GM19395 (cell line): Measurements from ENCODE around the gene PRMT2.

Experiments
- ATAC-seq: cut with Tn5 transposase; IDR thresholded peaks from one replicate; pipeline ENCODE4 v1.9.1; 2021; ENCODE audit warnings: mild to moderate bottlenecking, moderate library complexity; ENCODE audit not compliant: unreplicated experiment

PRMT2 gene

DNA sequence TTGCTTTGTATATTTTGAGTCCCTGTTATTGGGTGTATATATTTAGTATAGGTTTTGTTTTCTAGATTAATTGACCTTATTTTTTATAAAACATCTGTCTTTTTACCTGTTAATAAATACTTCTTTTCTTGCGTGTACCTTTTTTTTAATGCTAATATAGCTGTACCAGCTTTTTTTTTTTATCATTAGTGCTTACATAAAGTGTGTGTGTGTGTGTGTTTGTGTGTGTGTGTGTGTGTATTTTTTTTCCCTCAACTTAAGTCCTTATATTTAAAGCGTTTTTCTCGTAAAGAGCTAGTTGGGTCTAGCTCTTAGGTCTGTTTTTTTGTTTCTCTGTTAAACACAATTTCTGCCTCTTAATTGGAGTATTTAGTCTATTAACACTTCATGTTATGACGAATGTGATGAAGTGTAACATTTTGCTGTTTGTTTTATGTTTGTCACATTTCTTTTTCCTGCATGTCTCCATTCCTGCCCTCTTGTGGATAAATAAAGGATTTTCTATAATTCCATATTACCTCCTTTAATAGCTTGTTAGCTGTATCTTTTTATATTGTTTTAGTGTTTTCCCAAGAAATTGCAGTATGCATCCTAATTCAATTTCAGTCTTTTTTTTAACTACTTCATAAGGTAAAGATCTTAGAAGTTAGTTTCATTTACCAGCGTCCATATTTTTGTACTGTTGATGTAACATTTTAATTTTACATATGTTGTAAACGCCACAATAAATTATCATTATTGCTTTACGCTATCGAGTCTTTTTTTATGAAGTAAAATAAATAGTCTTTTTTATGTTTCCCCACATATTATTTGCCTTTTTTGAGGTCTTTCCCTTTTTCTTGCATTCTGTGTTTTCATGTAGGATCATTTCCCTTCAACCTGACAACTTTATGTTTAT, 4.3 kb downstream of the PRMT2 start:
- ATAC-seq, result no peak

DNA sequence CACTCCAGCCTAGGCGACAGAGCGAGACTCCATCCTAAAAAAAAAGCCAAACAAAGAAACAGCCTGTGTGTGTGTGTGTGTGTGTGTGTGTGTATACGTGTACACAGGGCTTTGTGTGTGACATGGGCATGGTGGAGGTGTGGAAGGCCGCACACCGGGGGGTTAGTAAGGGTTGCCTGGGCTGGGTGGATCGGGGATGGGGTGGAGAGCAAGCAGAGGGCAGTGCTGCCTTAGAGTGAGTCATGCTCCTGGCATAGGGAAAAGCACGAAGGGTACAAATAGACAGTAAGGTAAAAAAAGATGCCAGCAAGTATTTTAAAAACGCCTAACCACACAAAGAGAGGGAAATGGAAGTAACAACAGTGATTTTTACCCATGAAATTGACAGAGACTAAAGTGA, 6.2 kb downstream of the PRMT2 start:
- no peak for ATAC-seq

DNA sequence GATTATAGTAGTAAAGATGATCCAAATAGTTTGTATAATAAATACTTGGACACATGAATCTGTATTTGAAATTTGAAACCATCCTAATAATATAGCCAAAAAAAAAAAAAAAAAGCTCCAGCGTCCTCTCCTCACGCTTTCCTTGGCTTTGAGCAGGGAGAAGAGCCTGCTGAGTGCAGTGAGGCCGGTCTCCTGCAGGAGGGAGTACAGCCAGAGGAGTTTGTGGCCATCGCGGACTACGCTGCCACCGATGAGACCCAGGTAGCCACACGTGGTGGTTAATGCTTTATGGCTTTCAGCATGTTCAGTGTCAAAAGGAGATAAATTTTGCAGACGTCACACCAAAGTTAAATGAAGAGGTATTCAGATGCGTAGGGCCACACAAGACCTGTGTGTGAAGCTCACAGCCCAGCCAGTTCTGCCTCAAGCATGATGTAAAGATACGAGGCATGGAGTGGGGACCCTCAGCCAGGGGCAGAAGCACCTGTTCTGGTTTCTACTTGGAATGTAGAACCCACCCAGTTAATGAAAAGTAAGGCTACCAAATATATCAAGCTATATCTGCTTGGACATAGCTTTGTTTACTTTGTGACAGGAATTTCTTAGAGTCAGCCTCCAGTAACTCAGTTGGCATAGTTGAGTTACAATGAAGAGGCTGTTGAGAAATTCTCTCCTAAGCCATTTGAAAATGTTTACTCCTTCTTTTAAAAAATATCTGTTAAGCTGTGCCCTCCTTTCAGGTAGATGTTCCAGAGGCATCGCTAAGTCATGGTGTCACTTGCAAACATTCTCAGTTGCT, 8.1 kb downstream of the PRMT2 start:
- no peak for ATAC-seq

DNA sequence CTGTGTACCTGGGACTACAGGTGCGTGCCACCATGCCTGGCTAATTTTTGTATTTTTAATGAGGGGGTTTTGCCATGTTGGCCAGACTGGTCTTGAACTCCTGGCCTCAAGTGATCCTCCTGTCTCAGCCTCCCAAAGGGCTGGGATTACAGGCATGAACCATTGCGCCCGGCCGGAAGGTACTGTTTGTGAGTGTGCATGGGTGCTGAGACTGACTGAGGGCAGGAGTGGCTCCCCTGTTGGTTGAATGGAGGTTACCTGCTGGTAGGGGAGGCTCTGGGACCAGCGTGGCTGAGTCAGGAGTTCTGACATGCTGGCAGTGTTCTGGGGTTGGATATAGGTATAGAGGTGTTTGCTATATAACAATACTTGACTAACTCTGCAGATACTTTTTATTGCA, 10.4 kb downstream of the PRMT2 start:
- no peak for ATAC-seq

DNA sequence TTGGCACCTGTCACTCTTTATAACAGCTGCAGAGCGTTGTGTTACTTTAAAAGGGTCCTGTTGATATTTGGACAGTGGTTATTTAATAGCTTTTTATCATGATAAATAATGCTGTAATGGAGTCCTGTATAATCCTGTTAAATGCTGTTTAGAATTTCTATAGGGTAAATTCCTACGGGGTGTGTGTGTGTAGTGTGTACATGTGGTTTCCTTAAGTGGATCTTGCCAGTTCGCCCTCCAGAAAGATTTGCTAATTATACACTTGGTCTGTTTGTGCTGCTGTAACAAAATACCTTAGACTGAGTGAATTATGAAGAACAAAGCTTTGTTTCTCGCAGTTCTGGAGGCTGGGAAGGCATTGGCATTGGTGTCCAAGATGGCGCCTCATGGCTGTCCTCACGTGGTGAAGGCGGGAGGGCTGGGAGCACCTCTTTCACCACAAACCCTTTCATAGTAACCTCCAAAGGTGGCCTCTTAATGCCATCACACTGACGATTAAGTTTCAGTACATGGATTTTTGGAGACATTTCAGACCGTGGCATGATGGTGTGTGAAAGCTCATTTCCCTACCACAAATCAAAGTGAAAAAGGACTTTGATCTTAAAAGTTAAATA, 11.2 kb downstream of the PRMT2 start:
- ATAC-seq, result no peak

DNA sequence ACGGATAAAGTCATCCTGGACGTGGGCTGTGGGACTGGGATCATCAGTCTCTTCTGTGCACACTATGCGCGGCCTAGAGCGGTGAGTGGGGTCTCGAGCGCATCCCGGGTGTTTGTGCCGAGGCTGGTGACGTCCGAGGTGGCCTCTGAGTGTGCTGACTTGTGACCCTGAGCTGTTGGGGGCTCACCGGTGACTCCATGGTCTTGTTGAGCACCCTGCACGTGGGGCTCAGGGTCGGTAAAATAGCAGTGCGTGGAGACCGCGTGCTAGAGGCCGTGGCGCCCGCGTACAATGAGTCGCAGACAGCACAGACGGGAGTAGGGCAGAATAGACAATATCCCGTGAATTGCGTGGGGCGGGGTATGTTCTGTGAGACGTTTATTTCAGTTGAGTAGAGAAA, 13.1 kb downstream of the PRMT2 start:
- no peak for ATAC-seq

DNA sequence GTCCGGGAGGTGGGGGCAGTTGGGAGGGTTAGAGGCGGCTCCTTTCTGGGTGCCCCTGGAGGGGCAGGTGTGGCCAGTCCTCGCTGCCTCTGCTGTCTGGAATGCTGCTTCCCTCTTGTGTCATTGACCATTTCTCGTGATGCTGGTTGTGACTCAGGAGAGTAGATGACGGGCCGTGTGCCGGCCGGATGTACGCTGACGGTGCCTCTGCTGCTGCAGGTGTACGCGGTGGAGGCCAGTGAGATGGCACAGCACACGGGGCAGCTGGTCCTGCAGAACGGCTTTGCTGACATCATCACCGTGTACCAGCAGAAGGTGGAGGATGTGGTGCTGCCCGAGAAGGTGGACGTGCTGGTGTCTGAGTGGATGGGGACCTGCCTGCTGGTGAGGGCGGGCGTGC, 13.9 kb downstream of the PRMT2 start:
- no peak for ATAC-seq

DNA sequence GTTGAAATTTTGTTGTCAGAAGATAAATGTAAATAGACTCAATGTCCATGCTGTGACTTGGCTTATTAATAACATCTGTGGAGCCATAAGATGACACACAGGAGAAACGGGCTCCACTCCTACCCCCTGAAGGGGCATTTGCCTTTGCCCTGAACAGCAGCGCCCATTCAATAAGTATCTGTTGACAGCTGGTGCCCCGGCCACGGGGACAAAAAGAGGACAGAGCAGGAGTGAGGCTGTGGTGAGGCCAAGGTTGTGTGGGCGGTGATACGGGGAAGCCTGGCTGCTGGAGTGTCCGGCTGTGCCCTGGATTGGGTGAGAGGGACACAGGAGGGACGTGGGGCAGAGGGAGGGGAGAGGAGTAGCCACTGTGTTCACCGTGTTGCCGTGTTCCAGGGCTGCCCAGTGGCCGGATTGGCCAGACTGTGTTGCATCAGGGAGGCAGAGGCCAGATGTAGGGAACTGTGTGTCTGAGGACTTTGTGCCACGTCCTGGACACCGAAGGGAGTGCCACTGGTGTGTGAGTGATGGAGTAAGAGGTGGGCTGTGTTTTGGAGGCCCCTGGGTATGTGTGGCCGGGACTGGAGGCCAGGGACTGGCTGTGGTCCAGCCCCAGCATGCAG, 15.1 kb downstream of the PRMT2 start:
- no peak for ATAC-seq

DNA sequence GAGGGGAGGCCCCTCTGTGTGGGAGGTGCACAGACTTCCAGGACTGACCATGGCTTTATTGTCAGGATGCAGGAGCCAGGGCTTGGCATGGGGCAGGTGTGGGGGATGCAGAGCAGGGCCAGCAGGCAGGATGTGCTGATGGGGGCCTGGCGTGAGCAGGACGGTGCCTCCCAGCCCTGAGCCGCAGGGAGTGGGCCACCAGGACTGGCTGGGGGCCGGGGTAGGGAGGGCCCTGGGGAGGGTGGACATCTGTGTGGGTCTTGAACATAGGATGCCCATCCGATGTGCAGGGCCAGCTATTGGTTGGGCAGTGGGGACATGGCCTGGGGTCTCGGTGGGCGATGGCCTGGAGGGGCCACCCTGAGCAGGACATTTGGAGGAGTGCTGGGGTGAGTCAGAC, 15.6 kb downstream of the PRMT2 start:
- no peak for ATAC-seq

DNA sequence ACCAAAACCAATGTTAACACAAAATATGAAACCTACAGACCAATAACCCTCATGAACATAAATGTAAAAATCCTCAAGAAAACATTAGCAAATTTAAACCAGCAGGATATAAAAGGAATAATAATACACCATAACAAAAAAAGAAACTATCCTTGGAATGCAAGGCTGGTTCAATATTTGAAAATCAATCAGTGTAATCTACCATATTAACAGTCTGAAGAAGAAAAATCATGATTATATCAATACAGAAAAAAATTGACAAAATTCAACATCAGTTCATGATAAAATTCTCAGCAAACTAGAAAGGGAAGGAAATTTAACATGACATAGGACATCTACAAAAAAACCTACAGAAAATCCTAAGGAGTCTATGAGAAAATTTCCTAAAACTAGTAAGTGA, 19.8 kb downstream of the PRMT2 start:
- no peak for ATAC-seq

DNA sequence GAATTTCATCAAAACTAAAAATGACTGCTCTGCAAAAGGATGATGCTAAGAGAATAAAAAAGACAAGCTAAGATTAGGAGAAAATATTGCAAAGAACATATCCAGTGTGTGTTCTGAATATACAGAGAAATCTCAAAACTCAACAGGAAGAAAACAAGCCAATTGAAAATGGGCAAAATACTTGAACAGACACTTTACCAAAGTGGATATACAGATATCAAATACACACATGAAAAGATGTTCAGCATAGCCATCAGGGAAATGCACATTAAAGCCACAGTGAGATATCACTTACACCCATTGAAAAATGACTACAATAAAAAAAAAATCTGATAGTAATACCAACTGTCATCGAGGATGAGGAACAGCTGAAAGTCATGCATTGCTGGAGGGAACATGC, 21.3 kb downstream of the PRMT2 start:
- ATAC-seq, result no peak

DNA sequence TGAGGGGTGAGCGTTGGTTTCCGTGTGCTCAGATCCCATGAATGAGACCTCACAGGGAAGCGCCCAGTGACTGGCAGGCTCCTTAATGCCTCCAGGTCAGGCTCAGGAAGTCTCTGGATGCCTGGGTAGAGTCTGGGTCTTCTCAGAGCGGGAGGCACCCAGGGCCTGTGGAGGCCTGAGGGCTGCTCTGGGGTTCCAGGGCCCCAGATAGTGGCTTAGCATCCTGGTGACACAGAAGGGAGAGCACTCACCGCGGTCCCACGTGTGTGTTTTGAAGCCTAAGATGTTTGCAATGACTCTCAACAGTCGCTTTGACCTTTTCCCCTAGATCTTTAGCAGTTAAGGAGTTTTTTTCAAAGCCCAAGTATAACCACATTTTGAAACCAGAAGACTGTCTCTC, 25.0 kb downstream of the PRMT2 start:
- no peak for ATAC-seq

DNA sequence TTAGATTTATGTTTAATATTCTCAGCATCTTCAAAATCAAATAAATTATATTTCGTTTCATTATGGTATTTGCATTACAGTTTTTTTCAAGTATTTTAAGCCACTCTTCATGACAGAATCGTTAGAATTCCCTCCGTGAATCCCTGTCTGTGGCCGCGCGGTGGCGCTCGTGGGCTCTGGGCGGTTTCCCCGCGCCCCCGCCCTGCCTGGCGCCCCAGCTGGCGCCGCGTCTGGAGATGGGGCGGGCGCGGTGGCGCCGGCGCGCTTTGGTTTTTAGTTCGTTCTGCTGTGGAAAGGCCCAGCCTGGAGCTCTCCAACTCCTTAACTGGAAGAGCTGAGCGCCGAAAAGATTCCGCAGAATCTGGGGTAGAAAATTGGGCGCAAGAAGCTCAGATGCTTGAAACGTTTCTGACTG, 25.7 kb downstream of the PRMT2 start:
- ATAC-seq, result no peak

DNA sequence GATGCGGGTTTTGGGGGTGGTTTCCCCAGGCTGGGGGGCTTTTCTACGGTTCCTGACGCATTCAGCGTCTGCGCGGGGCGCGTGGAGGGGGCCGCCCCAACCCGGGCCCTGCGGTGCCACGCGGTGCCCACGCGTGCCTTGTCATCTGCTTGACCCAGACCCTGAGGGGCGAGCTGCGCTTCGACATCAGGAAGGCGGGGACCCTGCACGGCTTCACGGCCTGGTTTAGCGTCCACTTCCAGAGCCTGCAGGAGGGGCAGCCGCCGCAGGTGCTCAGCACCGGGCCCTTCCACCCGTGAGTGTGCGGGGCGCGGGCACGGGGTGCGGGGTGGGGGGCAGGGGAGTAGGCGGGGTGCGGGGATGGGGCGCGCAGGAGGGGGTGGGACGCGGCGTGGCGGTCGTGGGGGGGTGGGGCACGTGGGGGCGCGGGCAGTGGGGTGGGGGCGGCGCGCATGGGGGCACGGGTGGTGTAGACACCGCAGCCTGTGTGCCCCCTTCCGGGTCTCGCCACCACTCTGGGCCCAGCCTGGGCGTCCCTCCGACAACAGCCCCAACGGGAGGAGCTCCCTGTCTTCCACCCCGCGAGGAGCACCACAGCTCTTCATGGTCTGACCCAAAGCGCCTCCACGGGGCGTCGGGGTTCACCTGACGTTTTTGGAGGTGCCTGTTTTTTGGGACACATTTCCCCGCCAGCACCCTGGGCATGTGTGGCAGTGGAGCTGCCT, 26.3 kb downstream of the PRMT2 start:
- no peak for ATAC-seq

DNA sequence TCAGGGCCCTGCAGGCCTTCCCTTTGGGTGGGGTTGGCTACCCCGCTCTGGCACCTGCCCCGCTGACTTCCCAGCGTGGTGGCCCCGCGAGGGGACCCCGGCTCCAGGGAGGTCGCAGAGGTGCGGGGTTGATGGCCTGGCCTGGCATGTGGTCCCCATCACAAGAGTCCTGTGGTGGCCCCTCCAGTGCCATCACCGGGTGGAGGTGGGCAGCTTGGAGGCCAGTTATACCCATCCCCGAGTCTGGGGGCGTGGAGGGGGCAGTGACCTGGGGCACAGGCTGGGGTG, 26.8 kb downstream of the PRMT2 start:
- ATAC-seq, result no peak

DNA sequence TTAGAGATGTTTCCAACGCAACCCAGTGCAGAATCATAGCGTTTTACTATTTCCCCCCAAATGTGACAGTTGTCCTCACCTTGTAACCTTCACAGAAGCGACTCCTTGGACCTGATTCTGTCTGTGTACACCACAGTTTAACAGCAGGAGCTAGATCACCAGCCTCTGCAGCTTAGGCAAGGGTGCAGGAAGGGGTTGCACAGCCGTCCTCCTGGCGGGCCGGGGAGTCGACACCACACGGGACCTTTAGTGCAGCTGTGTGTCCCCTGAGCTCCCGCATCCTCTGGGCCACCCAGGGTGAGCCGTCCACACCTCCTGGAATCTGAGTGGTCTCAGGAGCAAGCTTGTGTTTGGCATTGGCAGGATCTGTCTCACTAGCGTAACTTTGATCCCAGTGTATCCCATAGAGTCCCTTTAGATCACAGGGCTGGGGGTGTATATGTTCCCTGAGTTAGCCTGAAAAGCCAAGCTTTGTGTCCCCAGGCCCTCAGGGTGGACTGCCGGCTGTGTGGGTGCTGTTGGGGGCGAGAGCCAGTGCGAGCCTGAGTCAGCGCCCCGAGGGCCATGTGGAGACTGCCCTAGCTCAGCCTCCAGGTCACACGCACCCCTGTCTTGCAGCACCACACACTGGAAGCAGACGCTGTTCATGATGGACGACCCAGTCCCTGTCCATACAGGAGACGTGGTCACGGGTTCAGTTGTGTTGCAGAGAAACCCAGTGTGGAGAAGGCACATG, 27.5 kb downstream of the PRMT2 start:
- no peak for ATAC-seq

DNA sequence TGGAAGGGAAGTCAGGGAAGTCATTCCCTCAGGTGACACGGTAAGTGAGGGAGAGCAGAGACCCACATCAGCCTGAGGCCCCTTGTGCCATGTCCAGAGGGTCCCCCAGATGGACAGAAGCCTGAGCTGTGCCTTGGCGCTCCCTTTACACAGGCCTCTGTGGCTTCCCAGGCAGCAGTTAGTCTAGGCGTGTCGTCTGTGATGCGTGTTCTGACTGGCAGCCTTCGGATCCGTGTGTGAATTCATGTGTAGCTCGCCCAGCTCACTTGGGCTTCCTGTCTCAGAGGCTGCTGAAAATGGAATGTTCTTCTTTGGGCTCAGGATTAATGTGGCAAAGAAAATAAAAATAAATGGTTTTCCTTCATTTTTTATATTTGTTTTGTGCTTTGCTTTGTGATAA, 28.3 kb downstream of the PRMT2 start:
- no peak for ATAC-seq

DNA sequence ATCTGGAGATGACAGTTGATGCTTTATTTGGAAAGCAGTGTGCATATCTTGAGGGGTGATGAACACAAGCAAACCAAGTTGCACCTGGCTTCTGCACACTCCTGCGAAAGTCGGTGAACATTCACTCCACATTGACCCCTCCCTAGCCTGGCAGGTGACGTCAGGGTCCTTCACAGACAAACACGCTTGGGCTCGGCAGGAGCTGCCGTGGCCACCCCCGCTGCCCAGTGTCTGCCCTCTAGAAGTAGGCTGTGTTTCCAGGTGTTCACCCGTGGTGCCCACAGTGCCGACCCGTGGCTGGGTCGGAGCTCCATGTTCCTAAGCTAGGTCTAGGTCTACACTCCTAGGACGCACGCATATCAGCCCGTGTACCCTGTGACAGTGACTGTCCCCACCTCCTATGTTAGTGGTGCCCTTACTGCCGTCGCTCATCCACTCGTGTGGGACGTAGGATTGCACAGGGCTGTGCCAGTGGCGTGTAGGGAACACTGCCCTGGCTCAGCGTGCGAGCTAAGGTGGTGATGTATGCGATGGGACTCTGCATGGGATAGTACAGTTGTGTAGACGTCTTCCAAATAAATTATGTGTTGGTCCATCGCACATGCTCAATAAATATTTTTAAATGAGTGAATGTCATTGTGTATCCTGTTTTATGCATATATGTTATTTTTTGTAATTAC, 29.0 kb downstream of the PRMT2 start:
- ATAC-seq, result no peak

DNA sequence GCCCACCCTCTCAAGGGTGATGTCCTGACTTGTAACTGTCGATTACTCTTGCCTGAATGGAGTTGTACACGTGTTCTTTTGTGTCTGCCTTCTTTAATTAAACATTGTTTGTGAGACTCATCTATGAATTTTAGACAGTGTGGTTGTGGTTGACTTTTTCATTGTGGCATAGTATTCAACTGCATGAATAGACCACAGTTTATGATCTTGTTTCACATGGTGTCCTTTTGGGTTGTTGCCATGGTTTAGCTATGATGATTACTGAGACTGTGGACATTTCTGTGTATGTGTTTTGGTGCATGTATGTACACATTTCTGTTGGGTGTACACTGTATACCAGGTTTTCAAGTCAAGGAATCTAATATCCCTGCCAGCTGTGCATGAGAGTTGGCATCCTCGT, 30.1 kb downstream of the PRMT2 start:
- ATAC-seq, result no peak
